Measurements from ENCODE around the gene FLYWCH2. TPM values are rescaled to one million over a fixed set of nuclear protein-coding genes. Genes with fewer than 3 reads are reported as not detected.
"Not testable (repeated sequence)": the region's sequence is repeated elsewhere in the genome, so short reads cannot be mapped to it uniquely, and the experiment has no call there.

The FLYWCH2 gene
- total and polyA plus RNA-seq, 2 experiments from 2014 or later = 48.6 to 60.3 TPM

DNA sequence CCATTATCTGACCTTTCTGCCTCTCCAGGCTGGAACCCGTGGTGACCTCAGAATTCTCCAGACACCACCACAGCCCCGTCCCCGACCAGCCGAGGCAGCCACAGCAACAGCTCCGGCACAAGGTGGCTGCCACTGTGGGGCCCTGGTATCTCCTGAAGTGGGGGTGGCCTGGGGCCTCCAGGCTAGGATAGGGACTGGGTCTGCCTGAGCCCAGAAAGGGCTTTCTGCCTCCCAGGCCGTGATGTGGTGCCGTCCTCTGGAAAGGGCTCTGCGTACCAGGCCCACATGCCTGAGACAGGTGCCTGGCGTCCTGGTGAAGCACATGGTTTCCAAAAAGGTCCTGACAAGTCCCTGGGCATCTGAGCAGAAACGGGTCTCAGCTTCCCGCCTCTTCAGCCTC is 45.8 kb downstream of the FLYWCH2 start:
- peaks cover 7% of the 10 kb centered on the region; the same call in 1 of the 2 replicates for H3F3A ChIP-seq (ENCODE audit: insufficient read depth)
- H3K9ac ChIP-seq = no peak overlapping the region
- WGBS, 2 experiments (ENCODE audit: low coverage in 1 of 2, low lambda C conversion rate in 2 of 2, missing lambda C conversion rate in 2 of 2) = 82 to 87% methylated on average over 11 of the region's 11 CpGs
- in situ Hi-C loops (cut with MboI) = no loop called here
- no peak overlapping the region for H2AFZ ChIP-seq
- H3K27ac ChIP-seq = no peak overlapping the region
- no peak for DNase-seq
- H3K4me3 ChIP-seq = no peak overlapping the region
- TF ChIP-seq EZH2phosphoT487 (IDR thresholded peaks at IDR 0.05; ENCODE audit: insufficient read depth, low read depth) (no peak), EZH2 (IDR thresholded peaks at IDR 0.05; ENCODE audit: insufficient read depth, poor library complexity, severe bottlenecking) (no peak)
- H4K20me1 ChIP-seq (ENCODE audit: insufficient read depth) = no peaks in the 10 kb centered on the region
- no peaks in the 10 kb centered on the region for H3K4me1 ChIP-seq (ENCODE audit: insufficient read depth)
- H3K27me3 ChIP-seq (replicated peaks; ENCODE audit: insufficient read depth) = no peaks in the 10 kb centered on the region
- H3K9me2 ChIP-seq (ENCODE audit: insufficient read depth) = no peaks in the 10 kb centered on the region
- no peaks in the 10 kb centered on the region for H3K9me3 ChIP-seq (ENCODE audit: low read depth)
- no peak overlapping the region for H3K4me2 ChIP-seq (ENCODE audit: unreplicated experiment)
- H3K36me3 ChIP-seq (ENCODE audit: low read depth) = peaks cover 3% of the 10 kb centered on the region; the same call in 1 of the 2 replicates
- no peaks in the 10 kb centered on the region; the same call in 1 of the 2 replicates for H3K79me2 ChIP-seq (ENCODE audit: insufficient read depth)

DNA sequence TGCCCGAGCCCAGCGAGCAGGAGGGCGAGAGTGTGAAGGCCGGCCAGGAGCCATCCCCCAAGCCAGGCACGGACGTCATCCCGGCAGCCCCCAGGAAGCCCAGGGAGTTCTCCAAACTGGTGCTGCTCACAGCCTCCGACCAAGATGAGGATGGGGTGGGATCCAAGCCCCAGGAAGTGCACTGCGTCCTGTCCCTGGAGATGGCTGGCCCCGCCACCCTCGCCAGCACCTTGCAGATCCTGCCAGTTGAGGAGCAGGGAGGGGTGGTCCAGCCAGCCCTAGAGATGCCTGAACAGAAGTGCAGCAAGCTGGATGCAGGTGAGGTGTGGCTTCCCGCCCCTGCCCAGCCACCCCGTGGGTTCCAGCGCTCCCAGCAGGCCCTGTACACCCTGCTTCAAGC is 46.7 kb downstream of the FLYWCH2 start:
- Histone ChIP-seq H4K20me1 (ENCODE audit: insufficient read depth) (no peaks in the 10 kb centered on the region), H3K9ac (no peak overlapping the region), H3K36me3 (ENCODE audit: low read depth) (peaks cover 3% of the 10 kb centered on the region; the same call in 1 of the 2 replicates), H3K27ac (no peak overlapping the region), H3K27me3 (replicated peaks; ENCODE audit: insufficient read depth) (no peaks in the 10 kb centered on the region), H3K4me3 (no peak overlapping the region), H3K4me1 (ENCODE audit: insufficient read depth) (no peaks in the 10 kb centered on the region), H3K9me2 (ENCODE audit: insufficient read depth) (no peaks in the 10 kb centered on the region), H3K79me2 (ENCODE audit: insufficient read depth) (no peaks in the 10 kb centered on the region), H2AFZ (no peak overlapping the region), H3F3A (ENCODE audit: insufficient read depth) (peaks cover 7% of the 10 kb centered on the region; the same call in 1 of the 2 replicates), H3K9me3 (ENCODE audit: low read depth) (no peaks in the 10 kb centered on the region), H3K4me2 (ENCODE audit: unreplicated experiment) (no peak overlapping the region)
- TF ChIP-seq EZH2 (IDR thresholded peaks at IDR 0.05; ENCODE audit: insufficient read depth, poor library complexity, severe bottlenecking) (no peak), EZH2phosphoT487 (IDR thresholded peaks at IDR 0.05; ENCODE audit: insufficient read depth, low read depth) (no peak)
- in situ Hi-C loops (cut with MboI) = no loop called here
- no peak for DNase-seq
- WGBS, 2 experiments (ENCODE audit: low coverage in 1 of 2, low lambda C conversion rate in 2 of 2, missing lambda C conversion rate in 2 of 2) = 93% methylated on average over 14 of the region's 14 CpGs

DNA sequence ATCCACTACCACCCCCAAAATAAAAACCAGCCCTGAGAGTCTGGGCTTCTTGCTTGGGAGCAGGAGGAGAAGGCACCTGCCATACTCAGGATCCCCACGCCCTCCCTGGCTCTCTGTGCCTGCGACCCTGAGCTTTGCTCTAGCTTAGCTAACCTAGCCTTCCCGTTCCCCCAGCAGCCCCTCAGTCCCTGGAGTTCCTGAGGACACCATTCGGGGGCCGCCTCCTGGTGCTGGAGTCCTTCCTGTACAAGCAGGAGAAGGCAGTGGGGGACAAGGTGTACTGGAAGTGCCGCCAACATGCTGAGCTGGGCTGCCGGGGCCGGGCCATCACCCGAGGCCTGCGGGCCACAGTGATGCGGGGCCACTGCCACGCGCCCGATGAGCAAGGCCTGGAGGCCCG is 47.2 kb downstream of the FLYWCH2 start:
- no peaks in the 10 kb centered on the region for H3K4me1 ChIP-seq (ENCODE audit: insufficient read depth)
- no peak overlapping the region for H3K4me2 ChIP-seq (ENCODE audit: unreplicated experiment)
- H3K27ac ChIP-seq = no peak overlapping the region
- no peaks in the 10 kb centered on the region for H4K20me1 ChIP-seq (ENCODE audit: insufficient read depth)
- H3K9me2 ChIP-seq (ENCODE audit: insufficient read depth) = no peaks in the 10 kb centered on the region
- 96 to 97% methylated on average over 15 of the region's 15 CpGs for WGBS, 2 experiments (ENCODE audit: low coverage in 1 of 2, low lambda C conversion rate in 2 of 2, missing lambda C conversion rate in 2 of 2)
- H3K79me2 ChIP-seq (ENCODE audit: insufficient read depth) = no peaks in the 10 kb centered on the region
- H3K9ac ChIP-seq = no peak overlapping the region
- no peaks in the 10 kb centered on the region for H3K27me3 ChIP-seq (replicated peaks; ENCODE audit: insufficient read depth)
- H3K36me3 ChIP-seq (ENCODE audit: low read depth) = peaks cover 3% of the 10 kb centered on the region; the same call in 1 of the 2 replicates
- no peak overlapping the region for H2AFZ ChIP-seq
- no peak for DNase-seq
- peaks cover 7% of the 10 kb centered on the region; the same call in 1 of the 2 replicates for H3F3A ChIP-seq (ENCODE audit: insufficient read depth)
- TF ChIP-seq EZH2 (IDR thresholded peaks at IDR 0.05; ENCODE audit: insufficient read depth, poor library complexity, severe bottlenecking) = no peak
- TF ChIP-seq EZH2phosphoT487 (IDR thresholded peaks at IDR 0.05; ENCODE audit: insufficient read depth, low read depth) = no peak
- no peaks in the 10 kb centered on the region for H3K9me3 ChIP-seq (ENCODE audit: low read depth)
- in situ Hi-C loops (cut with MboI) = no loop called here
- H3K4me3 ChIP-seq = no peak overlapping the region

DNA sequence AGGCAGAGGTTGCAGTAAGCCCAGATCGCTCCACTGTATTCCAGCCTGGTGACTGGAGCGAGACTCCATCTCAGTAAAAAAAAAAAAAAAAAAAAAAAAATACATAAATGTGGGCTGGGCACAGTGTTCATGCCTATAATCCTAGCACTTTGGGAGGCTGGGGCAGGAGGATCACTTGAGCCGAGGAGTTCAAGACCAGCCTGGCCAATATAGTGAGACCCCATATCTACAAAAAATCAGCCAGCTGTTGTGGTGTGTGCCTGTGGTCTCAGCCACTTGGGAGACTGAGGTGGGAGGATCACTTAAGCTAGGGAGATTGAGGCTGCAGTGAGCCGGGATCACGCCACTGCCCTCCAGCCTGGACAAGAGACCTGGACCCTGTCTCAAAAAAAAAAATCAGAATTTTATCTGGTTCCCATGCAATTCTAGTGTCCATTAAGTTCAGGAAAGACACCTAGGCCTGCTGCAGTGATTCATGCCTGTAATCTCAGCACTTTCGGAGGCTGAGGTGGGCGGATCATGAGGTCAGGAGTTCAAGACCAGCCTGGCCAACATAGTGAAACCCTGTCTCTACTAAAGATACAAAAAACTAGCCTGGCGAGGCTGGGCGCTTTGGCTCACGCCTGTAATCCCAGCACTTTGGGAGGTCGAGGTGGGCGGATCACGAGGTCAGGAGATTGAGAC is 48.4 kb downstream of the FLYWCH2 start:
- H3K9me2 ChIP-seq (ENCODE audit: insufficient read depth); H3K9ac ChIP-seq; H3K4me2 ChIP-seq (ENCODE audit: unreplicated experiment); DNase-seq; H3K4me3 ChIP-seq; H3K79me2 ChIP-seq (ENCODE audit: insufficient read depth); H3K36me3 ChIP-seq (ENCODE audit: low read depth); H4K20me1 ChIP-seq (ENCODE audit: insufficient read depth); H3K4me1 ChIP-seq (ENCODE audit: insufficient read depth); H3K27me3 ChIP-seq (replicated peaks; ENCODE audit: insufficient read depth); H3K9me3 ChIP-seq (ENCODE audit: low read depth); H2AFZ ChIP-seq; H3K27ac ChIP-seq; in situ Hi-C loops (cut with MboI); H3F3A ChIP-seq (ENCODE audit: insufficient read depth): not testable (repeated sequence)
- 81 to 90% methylated on average over 7 to 13 of the region's 13 CpGs for WGBS, 2 experiments (ENCODE audit: low coverage in 1 of 2, low lambda C conversion rate in 2 of 2, missing lambda C conversion rate in 2 of 2)

All from GM23248 (cell line).